HG03175 (cell line): ENCODE data around the gene DAAM1.

Source experiments
- ATAC-seq: cut with Tn5 transposase; IDR thresholded peaks from one replicate; pipeline ENCODE4 v1.9.1; 2021; ENCODE audit warnings: mild to moderate bottlenecking, moderate library complexity; ENCODE audit not compliant: unreplicated experiment

DAAM1 gene

DNA sequence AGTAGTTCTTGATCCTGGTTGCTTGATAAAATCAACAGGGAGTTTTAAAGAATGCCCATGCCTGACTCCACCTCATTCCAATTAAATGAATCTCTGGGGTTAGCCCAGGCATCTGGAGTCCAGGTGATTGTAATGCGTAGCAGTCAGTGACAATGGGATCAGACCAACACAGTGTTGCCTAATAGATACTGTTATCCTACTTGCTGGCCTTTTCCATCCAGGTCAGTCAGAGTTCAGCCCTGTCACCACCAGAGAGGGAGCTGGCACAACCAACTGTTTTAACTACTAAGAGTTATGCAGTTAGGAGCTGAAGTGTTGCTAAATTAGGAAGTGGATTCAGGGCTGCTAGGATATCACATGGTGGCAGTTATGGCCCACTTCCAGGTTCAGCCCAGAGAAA lies 169.6 kb downstream of the DAAM1 start:
- no peak for ATAC-seq

DNA sequence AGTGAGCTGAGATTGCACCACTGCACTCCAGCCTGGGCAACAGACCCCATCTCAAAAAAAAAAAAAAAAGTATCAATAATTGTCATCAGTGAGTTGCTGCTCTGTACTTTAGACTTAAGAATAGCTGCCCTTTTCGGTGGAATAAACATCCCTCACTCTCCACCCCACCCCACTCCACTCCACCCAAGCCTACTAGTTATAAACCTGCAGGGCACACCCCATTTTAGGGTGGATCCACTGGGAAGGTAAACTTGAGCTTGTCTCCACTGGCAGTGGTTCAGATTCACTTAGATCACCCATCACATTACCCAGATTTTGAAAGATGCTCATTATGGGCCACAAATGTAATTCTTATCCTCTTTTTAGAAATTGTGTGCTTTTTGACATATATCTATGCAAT lies 170.3 kb downstream of the DAAM1 start:
- ATAC-seq = no peak

DNA sequence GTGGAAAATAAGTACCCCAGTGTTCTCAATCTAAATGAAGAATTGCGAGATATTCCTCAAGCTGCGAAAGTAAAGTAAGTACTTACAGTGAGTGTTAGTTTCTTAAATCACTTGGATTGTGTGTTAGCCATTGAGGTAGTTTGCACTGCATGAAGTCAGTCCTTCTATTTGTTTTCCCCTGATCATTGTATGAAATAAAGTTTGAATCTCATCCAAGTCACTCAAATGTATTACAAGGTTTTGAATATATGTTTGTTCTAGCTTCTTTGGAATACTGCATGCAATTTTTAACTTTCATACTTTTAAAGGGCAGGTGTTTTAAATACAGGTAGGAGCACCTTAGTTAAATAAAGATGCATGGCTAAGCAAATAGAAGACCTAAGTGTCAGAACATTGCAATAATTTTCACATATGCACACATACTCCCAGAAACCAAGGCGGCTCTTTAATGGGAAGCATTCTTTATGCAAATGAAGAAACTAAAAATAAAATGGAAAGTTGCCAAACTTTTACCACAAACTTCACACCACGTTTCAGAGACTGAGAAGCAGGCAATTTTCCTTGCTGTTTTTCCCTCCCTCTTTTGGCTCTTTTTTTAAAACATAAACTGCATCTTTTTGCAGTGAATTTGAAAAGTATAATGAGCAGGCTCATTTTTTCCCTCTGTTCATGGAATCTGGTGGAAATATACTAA lies 171.1 kb downstream of the DAAM1 start:
- no peak for ATAC-seq

DNA sequence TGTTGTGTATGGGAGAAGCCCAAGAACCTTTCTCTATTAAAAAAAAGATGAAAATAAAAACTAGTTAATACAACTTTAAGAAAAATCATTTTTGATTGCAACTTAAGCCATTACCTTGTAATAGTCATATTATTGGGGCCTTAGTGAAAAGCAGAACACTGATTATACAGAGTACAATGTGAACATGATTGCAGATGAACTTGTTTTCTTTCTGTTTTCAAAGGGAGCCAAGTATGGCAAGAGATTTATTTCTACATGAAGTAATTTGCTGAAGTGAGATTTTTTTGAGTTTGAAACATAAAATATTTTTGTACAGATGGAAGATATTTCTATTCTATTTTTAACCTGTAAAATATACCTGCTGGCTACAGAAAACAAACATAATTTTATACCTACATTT lies 171.8 kb downstream of the DAAM1 start:
- ATAC-seq = no peak

DNA sequence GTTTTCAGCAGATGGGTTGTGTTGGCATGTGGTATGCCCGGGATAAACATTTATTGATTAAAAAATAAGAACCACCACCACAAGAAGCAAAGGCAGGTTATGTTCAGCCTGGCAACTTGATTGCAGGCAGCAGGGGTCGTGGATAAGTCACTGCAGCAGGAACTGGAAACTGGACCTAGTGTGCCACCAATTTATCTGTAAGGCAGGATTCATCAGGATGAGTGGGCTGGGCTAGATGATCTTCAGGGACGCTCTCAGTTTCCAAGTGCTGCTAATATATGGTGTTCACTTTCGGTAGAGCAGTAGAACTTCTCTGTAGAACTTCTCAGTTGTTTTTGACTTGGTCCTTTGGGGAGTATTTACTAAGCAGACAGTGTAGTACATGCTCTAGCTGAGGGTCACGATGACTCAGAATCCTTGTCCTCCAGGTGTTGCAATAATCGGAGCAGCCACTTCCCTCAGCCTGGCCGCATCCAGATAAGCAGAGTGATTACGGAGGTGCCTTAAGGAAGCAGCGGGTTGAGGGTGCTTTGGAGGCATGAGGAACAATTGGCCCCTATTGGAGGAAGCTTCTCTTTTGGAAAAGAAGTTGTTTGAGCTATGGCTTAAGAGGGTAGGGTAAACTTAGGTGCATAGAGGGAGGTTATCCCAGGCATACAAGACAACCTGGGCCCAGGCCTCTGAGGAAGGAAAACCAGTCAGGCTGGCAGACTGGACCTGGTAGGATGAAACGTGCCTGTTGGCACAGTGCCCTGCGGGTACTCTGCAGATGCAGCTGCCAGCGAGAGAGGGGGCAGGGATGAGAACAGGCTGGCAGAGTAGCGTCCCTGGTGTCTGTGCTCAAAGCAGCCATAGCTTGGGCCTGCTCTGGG lies 172.7 kb downstream of the DAAM1 start:
- ATAC-seq = no peak

DNA sequence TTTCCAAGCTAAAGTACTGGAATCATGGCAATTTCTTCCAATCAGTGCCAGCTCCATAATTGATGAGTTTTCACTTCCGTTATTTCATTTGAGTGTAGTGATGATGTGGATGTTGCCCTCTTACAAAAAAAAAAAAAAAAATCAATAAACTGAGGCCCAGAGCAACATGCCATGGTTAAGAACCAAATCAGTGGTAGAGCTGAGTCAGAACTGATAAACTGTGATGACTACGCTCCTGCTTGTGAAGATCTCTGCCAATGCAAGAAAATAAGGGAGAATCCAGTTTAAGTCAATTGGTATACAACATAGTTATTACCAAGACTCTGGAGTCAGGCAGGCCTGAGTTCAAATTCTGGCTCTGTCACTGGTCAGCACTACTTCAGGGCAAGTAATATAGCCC lies 174.0 kb downstream of the DAAM1 start:
- ATAC-seq = no peak

DNA sequence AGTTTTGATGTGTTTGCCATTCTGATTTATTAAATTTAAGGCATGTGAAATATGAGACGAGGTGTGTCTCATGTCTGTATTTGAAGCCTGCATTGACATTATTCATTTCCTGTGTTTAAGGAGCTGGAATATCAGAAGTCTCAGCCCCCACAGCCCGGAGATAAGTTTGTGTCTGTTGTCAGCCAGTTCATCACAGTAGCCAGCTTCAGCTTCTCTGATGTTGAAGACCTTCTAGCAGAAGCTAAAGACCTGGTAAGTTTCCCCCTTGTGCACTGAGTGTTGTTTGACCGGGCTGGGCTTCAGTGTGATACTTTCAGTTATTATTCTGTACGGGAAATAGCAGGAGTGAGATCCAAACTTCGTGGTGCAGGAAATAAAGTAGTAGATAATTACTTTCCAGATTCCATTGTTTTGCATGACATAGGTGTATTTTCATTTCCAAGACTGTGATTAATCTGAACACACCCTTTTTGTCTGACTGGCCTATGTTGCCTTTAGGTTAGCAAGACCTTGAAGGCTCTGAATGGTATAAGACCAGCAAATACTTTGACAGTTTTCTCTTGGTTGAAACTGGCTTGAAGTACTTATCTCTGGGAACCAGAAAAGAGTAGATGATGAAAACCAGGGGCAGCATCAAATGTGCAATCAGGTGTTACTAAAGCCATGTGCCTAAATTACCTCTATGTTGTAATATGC lies 175.2 kb downstream of the DAAM1 start:
- no peak for ATAC-seq

DNA sequence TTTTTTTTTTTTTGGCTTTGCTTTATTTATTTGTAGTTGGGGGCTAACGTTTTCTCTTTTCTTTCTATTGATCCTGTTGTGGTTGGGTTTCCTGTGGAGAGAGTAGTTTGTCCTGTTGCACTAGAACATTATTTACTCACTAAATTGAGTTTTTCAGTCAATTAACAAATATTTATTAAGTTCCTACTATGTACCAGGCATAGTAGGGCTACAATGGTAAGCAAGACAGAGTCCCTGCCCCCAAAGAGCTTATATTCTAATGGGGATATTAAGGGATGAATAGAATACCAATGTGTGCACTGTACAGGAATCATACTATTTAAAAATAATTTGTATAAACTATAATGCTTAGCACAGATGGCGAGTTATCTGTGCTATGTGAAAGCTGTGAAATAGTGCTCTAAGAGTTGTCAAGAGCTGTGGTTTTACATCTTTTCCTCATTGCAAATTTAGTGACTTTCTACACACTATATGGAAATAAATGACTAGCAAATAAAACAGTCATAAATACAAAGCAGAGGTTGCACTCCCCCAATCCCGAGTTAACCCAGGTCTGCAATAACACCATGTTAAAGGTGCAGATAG lies 181.8 kb downstream of the DAAM1 start:
- ATAC-seq = no peak

DNA sequence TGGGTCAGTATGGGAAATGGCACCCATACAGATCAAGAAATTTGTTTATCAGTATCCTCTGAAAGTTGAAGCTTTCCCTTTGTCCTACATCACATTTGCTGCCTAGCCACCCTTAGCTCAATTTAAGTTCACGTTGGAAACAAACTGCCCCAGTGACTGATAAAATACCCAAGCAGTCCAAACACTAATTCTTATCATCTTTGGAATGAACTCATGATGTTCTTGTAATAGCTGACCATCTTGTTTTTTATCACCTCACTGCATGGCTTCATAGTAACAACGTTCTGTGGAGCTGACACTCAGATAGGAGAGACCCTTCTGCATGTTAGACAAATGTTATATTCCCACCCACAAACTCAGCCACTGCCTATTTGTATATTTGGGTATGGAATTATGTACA lies 183.3 kb downstream of the DAAM1 start:
- no peak for ATAC-seq

DNA sequence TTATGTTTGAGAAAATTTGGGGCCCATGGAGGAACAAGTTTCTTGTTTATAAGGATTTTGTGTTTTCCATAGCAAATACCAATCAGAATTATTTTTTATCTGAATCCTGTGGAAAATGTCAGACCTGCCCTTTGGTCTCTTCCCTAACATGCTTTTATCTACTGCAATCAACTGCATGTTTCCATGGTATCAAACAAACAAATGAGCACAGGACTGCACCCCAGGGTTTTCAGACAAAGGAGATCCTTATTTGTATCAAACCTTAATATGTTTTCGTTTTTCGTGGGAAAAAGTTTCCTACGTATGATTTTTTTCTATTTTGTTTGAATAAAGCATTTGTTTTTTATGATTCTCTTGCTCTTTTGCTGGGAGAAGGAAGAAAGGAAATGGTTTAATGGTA lies 185.6 kb downstream of the DAAM1 start:
- no peak for ATAC-seq

DNA sequence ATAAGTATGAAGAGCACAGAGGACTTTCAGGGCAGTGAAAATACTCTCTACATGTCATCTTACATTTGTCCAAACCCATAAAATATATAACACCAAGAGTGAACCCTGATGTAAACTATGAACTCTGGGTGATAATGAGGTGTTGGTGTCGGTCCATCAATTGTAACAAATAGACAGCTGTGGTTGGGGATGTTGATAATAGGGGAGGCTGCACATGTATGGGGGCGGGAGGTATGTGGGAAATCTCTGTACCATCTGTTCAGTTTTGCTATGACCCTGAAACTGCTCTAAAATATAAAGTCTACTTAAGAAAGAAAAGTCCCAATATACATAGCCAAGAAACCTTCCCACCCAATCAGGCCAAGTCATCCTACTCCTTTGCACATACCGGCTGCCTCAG lies 188.2 kb downstream of the DAAM1 start:
- no peak for ATAC-seq

DNA sequence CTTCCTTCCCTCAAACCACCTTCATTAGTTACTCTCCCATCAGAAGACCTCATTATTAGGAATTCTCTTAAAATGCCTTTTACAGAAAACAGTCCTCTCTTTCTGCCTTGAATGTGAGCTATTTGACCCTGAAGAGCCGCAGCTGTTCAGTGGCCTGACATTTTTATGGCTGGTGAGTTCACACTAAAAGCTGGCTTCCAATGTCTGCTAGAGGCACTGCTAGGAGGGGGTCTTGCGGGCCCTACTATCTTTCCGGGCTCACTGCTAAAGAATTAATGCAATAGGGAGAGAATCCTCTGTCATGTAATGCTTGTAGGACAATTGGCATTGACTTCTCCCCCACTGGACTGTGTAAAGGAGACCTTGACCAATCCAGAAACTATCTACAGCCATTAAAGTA lies 189.0 kb downstream of the DAAM1 start:
- ATAC-seq = no peak

DNA sequence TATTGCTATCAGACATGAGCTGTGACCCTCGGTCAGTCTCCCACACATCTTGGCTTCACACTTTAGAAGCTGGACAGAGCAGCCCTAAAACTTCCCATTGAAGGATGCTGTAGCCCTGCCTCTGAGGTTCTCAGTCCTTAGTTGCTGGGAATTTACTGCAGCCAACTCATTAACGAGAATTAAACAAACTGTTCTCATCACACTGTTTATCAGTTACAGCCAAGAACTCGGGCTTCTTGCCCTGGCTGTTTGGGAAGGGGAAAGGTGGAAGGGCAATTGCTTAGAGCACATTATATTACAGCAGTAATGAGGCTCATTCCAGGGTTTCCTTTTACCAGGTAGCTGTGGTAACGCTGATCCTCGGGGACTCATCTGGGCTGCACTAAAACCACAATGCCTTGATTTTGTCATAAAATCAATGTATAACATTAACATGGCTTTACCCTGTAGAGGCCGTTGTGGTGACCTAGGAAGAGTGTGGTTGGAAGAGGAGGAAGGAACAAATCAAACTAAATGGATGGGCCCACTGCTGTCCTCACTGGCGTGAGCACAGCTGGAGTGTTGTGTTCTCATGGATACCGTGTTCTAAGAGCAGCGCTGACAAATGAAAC lies 189.6 kb downstream of the DAAM1 start:
- no peak for ATAC-seq

DNA sequence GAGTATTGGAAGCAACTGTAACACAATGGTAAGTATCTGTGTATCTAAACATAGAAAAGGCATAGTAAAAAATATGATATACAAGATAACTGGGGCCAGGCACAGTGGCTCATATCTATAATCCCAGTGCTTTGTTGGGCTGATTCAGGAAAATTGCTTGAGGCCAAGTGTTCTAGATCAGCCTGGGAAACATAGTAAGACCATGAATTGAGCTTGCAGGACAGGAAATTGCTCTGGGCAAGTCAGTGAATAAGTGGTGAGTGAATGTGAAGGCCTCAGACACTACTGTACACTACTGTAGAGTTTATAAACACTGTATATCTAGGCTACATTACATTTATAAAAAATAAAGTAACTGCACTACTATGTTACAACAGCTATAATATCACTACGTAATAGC lies 201.5 kb downstream of the DAAM1 start:
- no peak for ATAC-seq

DNA sequence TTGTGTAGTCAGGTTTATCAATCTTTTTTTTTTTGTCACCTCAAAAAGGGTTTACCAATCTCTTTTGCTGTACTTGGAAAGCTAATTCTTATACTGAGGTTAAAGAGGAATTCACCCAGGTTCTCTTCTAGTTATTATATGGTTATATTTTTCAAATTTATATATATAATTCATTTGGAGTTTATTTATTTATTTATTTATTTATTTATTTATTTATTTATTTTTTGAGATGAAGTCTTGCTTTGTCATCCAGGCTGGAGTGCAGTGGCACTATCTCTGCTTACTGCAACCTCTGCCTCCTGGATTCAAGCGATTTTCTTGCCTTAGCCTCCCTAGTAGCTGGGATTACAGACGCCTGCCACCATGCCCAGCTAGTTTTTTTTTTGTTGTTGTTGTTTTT lies 202.9 kb downstream of the DAAM1 start:
- no peak for ATAC-seq

DNA sequence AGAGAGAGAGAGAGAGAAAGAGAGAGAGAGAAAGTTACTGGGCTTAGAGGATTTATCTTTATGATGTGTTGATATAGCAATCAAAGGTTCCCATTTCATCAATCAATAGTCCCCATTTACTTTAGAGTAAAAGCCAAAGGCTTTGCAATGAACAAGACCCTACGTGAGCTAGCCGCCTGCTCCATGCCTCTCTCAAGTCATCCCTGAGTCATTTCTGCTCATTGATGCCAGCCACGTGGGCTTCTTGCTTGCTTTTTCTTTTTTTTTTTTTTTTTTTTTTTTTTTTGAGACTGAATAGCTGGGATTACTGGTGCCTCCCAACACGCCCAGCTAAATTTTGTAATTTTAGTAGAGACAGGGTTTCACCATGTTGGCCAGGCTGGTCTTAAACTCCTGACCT lies 205.8 kb downstream of the DAAM1 start:
- ATAC-seq = no peak

DNA sequence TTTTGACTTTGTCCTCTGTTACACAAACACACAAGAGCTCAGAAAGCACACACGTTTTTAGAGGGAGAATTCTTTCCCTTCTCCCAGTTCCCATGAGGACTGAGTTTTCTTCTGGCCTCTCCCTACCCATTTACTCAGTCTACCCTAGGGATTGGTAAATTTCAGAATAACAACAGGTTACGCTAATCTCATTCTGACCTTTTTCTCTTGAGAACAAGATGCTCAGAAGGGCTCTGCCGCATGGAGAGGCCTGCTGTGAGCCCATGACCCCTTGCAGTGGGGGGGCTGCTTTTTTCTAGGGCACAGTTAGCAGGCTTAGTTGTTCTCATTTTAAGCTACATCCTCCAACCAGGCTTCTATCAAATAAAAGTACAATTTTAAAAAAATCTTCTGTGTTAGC lies 207.2 kb downstream of the DAAM1 start:
- ATAC-seq = no peak

DNA sequence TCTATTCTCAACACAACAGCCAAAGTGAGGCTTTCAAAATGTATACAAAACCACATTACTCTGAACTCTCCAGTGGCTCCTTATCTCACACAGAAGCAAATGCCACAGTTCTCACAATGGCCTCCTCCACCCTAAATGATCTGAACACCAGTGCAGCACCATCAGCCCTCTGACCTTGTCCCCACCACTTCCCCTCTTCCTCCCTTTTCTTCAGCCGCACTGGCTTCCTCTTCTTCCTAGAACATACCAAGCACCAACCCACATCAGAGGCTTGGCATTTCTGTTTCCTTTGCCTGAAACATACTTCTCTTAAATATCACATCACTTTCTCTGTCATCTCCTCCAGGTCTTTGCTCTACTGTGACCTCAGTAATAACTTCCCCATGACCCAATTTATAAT lies 210.4 kb downstream of the DAAM1 start:
- no peak for ATAC-seq

DNA sequence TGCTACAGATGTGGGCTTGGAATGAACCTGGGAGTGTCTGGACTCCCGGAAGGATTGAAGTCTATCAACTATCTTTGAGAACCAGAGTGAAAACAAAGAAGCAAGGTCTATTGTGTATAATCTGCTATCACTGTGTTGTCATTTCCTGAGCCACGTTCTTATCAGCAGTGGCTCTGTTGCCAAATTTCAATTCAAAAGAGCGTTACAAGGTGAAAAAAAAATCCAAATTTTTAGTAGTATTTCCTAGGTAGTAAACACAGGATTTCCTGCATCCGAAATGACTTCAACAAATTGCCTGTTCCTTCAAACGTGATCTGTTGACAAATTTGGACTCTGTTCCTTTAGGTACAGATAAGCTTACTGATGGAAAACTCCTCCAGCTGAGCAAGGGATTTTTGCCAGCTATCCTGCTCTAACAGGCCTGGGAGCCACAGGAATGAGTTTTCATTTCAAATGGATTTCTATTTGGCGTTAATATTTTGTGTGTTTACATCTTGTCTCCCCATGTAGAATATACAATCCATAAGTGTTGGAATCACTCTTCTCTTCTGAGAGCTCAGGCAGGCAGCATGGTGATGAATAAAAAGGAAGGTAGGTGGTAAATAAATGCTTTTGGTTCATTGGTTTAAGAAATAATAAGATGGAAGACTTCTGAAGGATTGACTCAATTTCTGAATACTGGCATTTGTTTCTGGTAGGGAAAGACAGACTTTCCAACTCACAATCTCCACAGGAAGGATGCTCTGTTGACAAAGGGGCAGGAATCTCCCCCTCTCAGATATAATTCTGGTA lies 218.2 kb downstream of the DAAM1 start:
- ATAC-seq = no peak

DNA sequence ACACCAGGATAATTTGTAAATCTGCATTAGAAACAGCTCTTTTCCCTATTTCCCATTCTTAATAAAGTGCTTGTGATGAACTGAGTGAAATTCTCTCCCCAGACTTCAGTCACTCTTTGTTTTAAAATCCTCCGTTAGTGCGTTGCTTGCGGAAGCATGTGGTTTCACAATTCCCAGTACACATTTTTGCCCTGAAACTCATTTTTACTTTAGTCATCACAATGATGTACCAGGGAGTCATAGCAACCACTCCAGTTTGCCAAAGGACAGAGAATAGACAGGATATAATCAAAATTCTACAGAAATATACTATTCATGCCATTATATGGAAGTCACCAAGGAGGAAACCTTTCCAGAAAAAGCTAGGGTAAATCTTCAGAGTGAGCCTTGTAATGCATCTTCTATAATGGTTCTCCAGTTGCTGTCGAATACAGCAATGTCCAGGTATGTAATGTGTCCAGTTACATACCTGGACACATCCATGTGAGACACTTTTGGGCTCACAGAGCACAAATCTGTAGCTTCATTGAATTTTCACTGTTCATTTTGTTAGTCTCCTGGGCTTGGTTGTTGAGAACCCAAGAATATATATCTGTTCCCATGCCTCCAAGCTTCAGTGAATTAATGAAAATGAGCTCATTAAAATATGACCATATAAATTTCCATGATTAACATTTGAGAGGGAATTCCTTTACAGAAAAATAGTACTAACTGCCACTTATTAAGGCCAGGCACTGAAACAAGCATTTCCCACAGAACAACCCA lies 219.0 kb downstream of the DAAM1 start:
- no peak for ATAC-seq
